NT2/D1 (cell line): ENCODE measurements around the gene TBC1D22A.
"Not testable (repeated sequence)": the region's sequence is repeated elsewhere in the genome, so short reads cannot be mapped to it uniquely, and the experiment has no call there.

Source experiments
- YY1 ChIP-seq: IDR thresholded peaks from 2 replicates; pipeline ENCODE4 v1.6.1; 2011; ENCODE audit not compliant: insufficient read length, insufficient read depth
- ZNF274 ChIP-seq: IDR thresholded peaks from 2 replicates; pipeline ENCODE4 v1.6.1; 2011; ENCODE audit warnings: mild to moderate bottlenecking, low read depth, low read length

DNA sequence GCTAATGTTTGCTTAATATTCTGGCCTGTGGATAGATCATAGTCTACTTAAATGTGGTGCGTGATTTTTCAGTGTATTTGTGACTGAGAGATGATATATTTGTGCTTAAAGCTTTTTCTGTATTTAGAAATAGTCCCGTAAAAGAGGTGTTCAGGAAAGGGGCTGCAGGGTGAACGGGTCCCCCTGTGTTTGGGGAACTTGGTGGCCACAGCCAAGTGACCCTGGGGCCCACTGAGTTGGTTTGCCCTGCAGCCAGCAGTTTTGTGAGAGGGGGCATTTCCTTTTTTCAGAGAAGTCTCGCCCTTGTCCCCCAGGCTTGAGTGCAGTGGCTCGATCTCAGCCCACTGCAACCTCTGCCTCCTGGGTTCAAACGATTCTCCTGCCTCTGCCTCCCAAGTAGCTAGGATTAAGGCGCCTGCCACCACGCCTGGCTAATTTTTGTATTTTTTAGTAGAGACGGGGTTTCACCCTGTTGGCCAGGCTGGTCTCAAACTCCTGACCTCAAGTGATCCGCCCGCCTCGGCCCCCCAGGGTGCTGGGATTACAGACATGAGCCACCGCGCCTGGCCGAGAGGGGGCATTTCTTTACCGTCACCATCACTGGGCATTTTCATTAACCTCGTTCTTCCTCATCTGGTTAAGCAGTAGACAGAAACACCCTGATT lies 287.4 kb downstream of the TBC1D22A start:
- TF ChIP-seq ZNF274, YY1: not testable (repeated sequence)
